Measurements from ENCODE around the gene ZAR1. TPM values are rescaled to one million over a fixed set of nuclear protein-coding genes. Genes with fewer than 3 reads are reported as not detected.
"Not testable (repeated sequence)": the region's sequence is repeated elsewhere in the genome, so short reads cannot be mapped to it uniquely, and the experiment has no call there.

The ZAR1 gene, protein sequence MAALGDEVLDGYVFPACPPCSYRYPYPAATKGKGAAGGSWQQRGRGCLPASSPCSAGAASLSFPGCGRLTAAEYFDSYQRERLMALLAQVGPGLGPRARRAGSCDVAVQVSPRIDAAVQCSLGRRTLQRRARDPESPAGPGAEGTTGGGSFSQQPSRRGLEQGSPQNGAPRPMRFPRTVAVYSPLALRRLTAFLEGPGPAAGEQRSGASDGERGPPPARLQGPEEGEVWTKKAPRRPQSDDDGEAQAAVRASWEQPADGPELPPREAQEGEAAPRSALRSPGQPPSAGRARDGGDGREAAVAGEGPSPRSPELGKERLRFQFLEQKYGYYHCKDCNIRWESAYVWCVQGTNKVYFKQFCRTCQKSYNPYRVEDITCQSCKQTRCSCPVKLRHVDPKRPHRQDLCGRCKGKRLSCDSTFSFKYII
- total RNA-seq = under 1 TPM in 1 of 2 donors, not detected in 1; 0.18 TPM
- 0.46 TPM for polyA plus RNA-seq (2013, experiment 1 of 2)
- 0.25 TPM for polyA plus RNA-seq (2013, experiment 2 of 2)
- long read RNA-seq, experiment 1 = 0 reads
- long read RNA-seq, experiment 2 = 0 reads
- long read RNA-seq, experiment 3 = 0 reads
- long read RNA-seq, experiment 4 = 0 reads

DNA sequence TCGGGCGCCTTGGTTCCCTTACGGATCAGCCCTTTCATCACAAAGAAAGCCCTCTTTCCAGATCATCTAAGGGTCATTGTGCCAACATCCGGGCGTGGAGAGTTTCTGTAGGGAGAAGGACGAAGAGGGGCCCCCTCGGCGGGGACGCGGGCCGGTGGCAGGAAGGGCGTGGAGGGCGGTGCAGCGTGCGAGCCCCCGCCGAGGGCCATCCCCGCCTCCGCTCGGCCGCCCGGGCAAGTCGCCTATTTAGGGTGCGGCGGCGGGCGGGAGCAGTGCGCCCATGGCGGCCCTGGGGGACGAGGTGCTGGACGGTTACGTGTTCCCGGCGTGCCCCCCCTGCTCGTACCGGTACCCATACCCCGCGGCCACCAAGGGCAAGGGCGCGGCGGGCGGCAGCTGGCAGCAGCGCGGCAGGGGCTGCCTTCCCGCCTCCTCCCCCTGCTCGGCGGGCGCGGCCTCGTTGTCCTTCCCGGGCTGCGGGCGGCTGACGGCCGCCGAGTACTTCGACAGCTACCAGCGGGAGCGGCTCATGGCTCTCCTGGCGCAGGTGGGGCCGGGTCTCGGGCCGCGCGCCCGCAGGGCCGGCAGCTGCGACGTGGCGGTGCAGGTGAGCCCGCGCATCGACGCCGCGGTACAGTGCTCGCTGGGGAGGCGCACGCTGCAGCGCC, at the start of gene ZAR1:
Gene ZAR1, plus strand, starts transcription at position 241 of the 668 bp plus-strand sequence. Its CDS starts 40 bp downstream, at position 281.
- peaks cover 5% of the 10 kb centered on the region for H3K4me1 Mint-ChIP-seq
- no peak within 1 kb of the TSS for H3K27ac Mint-ChIP-seq
- Histone ChIP-seq H3K9ac (ENCODE audit: extremely low read depth, low read length, poor library complexity, severe bottlenecking) (no peak within 1 kb of the TSS), H3K9me3 (ENCODE audit: control insufficient read depth, low read length) (no peaks in the 10 kb centered on the region), H3K4me1 (ENCODE audit: control insufficient read depth, insufficient read depth, low read length) (peaks cover 4% of the 10 kb centered on the region), H3K36me3 (ENCODE audit: control insufficient read depth, insufficient read depth, low read length) (no peaks in the 10 kb centered on the region), H3K4me3 (ENCODE audit: low read length) (peak within 1 kb of the TSS; percentile 64), H3K27me3 (ENCODE audit: control insufficient read depth, insufficient read depth, low read length, poor library complexity, severe bottlenecking) (peaks cover 70% of the 10 kb centered on the region), H3K27ac (ENCODE audit: low read depth, low read length) (no peak within 1 kb of the TSS)
- H3K4me3 Mint-ChIP-seq = peak within 1 kb of the TSS; percentile 44
- TF ChIP-seq, protein P1, sequence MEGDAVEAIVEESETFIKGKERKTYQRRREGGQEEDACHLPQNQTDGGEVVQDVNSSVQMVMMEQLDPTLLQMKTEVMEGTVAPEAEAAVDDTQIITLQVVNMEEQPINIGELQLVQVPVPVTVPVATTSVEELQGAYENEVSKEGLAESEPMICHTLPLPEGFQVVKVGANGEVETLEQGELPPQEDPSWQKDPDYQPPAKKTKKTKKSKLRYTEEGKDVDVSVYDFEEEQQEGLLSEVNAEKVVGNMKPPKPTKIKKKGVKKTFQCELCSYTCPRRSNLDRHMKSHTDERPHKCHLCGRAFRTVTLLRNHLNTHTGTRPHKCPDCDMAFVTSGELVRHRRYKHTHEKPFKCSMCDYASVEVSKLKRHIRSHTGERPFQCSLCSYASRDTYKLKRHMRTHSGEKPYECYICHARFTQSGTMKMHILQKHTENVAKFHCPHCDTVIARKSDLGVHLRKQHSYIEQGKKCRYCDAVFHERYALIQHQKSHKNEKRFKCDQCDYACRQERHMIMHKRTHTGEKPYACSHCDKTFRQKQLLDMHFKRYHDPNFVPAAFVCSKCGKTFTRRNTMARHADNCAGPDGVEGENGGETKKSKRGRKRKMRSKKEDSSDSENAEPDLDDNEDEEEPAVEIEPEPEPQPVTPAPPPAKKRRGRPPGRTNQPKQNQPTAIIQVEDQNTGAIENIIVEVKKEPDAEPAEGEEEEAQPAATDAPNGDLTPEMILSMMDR (conservative IDR thresholded peaks at IDR 0.05) = no peak
- DNase-seq = peak; percentile 79
- no peaks in the 10 kb centered on the region for H3K9me3 Mint-ChIP-seq
- H3K36me3 Mint-ChIP-seq (ENCODE audit: low read depth) = no peaks in the 10 kb centered on the region
- WGBS, 2 experiments (ENCODE audit: insufficient coverage in 1 of 2, insufficient read length in 1 of 2) = 7 to 9% methylated on average over 21 to 80 of the region's 80 CpGs
- H3K27me3 Mint-ChIP-seq (ENCODE audit: insufficient read depth) = peaks cover 66% of the 10 kb centered on the region

DNA sequence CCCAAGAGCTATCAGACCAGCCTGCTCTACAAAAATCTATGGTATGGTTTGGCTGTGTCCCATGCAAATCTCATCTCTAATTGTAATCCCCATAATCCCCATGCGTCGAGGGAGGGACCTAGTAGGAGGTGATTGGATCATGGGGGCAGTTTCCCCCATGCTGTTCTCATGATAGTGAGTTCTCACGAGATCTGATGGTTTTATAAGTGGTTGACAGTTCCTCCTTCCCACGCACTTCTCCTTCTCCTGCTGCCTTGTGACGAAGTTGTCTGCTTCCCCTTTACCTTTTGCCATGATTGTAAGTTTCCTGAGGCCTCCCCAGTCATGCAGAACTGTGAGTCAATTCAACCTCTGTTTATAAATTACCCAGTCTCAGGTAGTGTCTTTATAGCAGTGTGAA, 49.1 kb upstream of the ZAR1 start:
- H3K9me3 Mint-ChIP-seq; H3K27me3 Mint-ChIP-seq (ENCODE audit: insufficient read depth); DNase-seq; H3K9ac ChIP-seq (ENCODE audit: extremely low read depth, low read length, poor library complexity, severe bottlenecking); H3K4me3 Mint-ChIP-seq; H3K9me3 ChIP-seq (ENCODE audit: control insufficient read depth, low read length); H3K27me3 ChIP-seq (ENCODE audit: control insufficient read depth, insufficient read depth, low read length, poor library complexity, severe bottlenecking); H3K36me3 Mint-ChIP-seq (ENCODE audit: low read depth); H3K4me3 ChIP-seq (ENCODE audit: low read length); H3K27ac Mint-ChIP-seq; H3K27ac ChIP-seq (ENCODE audit: low read depth, low read length); H3K4me1 ChIP-seq (ENCODE audit: control insufficient read depth, insufficient read depth, low read length); H3K36me3 ChIP-seq (ENCODE audit: control insufficient read depth, insufficient read depth, low read length): not testable (repeated sequence)
- H3K4me1 Mint-ChIP-seq = peaks cover 11% of the 10 kb centered on the region
- WGBS, 2 experiments (ENCODE audit: insufficient coverage in 1 of 2, insufficient read length in 1 of 2) = 33 to 75% methylated on average over 1 to 5 of the region's 5 CpGs

DNA sequence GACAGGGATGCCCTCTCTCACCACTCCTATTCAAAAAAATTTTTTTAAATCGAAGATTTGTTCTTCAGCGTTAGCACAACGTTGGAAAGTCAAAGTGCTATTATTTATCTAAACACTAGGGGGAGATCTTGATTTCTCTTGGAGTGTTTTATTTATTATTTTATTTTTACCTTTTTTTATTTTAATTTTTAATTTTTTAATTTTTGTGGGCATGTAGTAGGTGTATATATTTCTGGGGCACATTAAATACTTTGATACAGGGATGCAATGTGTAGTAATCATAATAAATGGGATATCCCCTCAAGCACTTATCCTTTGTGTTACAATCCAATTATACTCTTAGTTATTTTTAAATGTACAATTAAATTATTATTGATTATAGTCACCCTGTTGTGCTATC, 44.3 kb upstream of the ZAR1 start:
- no peaks in the 10 kb centered on the region for H3K36me3 ChIP-seq (ENCODE audit: control insufficient read depth, insufficient read depth, low read length)
- H3K36me3 Mint-ChIP-seq (ENCODE audit: low read depth) = no peaks in the 10 kb centered on the region
- H3K4me3 Mint-ChIP-seq = no peak overlapping the region
- 44 to 50% methylated on average over 1 to 3 of the region's 3 CpGs for WGBS, 2 experiments (ENCODE audit: insufficient coverage in 1 of 2, insufficient read length in 1 of 2)
- no peak overlapping the region for H3K4me3 ChIP-seq (ENCODE audit: low read length)
- peaks cover 4% of the 10 kb centered on the region for H3K27me3 Mint-ChIP-seq (ENCODE audit: insufficient read depth)
- H3K27ac Mint-ChIP-seq = no peak overlapping the region
- no peaks in the 10 kb centered on the region for H3K9me3 ChIP-seq (ENCODE audit: control insufficient read depth, low read length)
- H3K4me1 Mint-ChIP-seq = no peaks in the 10 kb centered on the region
- no peak overlapping the region for H3K9ac ChIP-seq (ENCODE audit: extremely low read depth, low read length, poor library complexity, severe bottlenecking)
- no peak overlapping the region for H3K27ac ChIP-seq (ENCODE audit: low read depth, low read length)
- no peaks in the 10 kb centered on the region for H3K4me1 ChIP-seq (ENCODE audit: control insufficient read depth, insufficient read depth, low read length)
- H3K9me3 Mint-ChIP-seq = no peaks in the 10 kb centered on the region
- no peaks in the 10 kb centered on the region for H3K27me3 ChIP-seq (ENCODE audit: control insufficient read depth, insufficient read depth, low read length, poor library complexity, severe bottlenecking)
- TF ChIP-seq, protein P1 (conservative IDR thresholded peaks at IDR 0.05) = peak; percentile 75
- no peak for DNase-seq

Data from endodermal cell (in vitro differentiated cells).